Activated naive CD8-positive, alpha-beta T cell (primary cell): ENCODE results near the gene MATN4.

Experiments
- H3K27ac Mint-ChIP-seq: one replicate; pipeline ENCODE4 v1.8.0; 2021; ENCODE audit warnings: mixed read lengths
- H3K27me3 Mint-ChIP-seq: one replicate; pipeline ENCODE4 v1.8.0; 2021; ENCODE audit warnings: mixed read lengths
- H3K36me3 Mint-ChIP-seq: one replicate; pipeline ENCODE4 v1.8.0; 2021; ENCODE audit warnings: mixed read lengths
- H3K4me1 Mint-ChIP-seq: one replicate; pipeline ENCODE4 v1.8.0; 2021; ENCODE audit warnings: low read depth, mixed read lengths
- H3K4me3 Mint-ChIP-seq: one replicate; pipeline ENCODE4 v1.8.0; 2021; ENCODE audit warnings: mild to moderate bottlenecking, mixed read lengths
- H3K9me3 Mint-ChIP-seq: one replicate; pipeline ENCODE4 v1.8.0; 2021; ENCODE audit warnings: low read depth, mixed read lengths

The MATN4 gene

GRCh38 chr20:45311589-45312211, 3.6 kb upstream of the MATN4 start:
- Mint-ChIP-seq H3K4me1 (peaks cover 12% of the 10 kb centered on the region), H3K27me3 (peaks cover 37% of the 10 kb centered on the region), H3K4me3 (no peak overlapping the region), H3K9me3 (no peaks in the 10 kb centered on the region), H3K27ac (no peak overlapping the region), H3K36me3 (no peaks in the 10 kb centered on the region)

DNA sequence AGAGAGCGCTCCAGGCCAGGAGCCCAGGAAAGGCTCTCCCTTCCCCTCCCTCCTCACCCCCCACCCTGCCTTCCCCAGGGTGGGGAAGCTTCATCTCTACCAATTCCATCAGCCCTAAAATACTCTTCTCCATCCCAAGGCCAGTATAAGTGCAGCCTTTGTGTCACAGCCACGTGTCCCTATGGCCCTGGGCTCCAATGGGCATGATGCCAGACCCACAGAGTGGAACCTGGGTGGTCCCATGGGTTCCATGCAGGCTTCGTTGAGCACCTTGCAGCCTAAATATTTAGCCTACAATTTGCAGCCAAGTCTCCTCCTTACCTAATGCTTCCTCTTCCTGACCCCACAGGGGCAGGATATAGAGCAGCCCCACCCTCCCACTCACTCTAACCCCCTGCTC, 976 bp upstream of the MATN4 start:
- Mint-ChIP-seq H3K27me3 (peaks cover 34% of the 10 kb centered on the region), H3K27ac (no peak overlapping the region), H3K36me3 (no peaks in the 10 kb centered on the region), H3K4me3 (no peak overlapping the region), H3K9me3 (no peaks in the 10 kb centered on the region), H3K4me1 (peaks cover 8% of the 10 kb centered on the region)

- H3K36me3 Mint-ChIP-seq: no peaks in the 10 kb centered on the region
Observed at GRCh38 chr20:45307076-45307640, 941 bp downstream of the MATN4 start.

DNA sequence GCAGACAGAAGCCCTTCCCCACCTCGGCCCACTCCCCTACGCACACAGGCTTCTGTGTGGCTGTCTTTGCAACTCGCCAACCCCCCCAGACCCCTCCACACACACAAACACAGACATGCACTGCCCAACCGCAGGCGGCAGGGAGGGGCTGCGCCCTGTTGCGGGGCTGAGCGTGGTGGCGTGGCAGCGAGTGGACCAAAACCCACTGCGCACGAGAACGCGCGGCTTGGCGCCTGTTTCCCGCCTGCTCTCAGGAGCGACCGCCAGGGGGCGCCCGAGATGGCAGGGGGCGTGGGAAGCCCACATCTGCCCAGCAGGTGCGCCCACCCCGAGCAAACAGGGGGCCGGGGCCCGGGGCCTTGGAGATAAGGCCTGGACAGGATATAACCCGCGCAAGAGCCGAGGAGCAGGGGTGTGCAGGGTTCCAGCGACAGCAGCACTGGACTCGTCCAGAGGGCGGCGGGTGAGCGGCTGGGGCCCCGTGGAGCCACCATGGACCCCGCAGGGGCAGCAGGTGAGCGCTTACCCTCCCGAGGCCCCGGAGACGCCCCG, 1.6 kb downstream of the MATN4 start, which contains the start of gene RBPJL:
RBPJL (plus strand) TSS at position 410 of the 552 bp plus-strand sequence; CDS start at position 493, 83 bp downstream.
- Mint-ChIP-seq H3K9me3 (no peaks in the 10 kb centered on the region), H3K4me3 (no peak within 1 kb of the TSS), H3K36me3 (no peaks in the 10 kb centered on the region), H3K4me1 (peaks cover 10% of the 10 kb centered on the region), H3K27ac (no peak within 1 kb of the TSS), H3K27me3 (peaks cover 29% of the 10 kb centered on the region)

More at GRCh38 chr20:45307076-45307640, 941 bp downstream of the MATN4 start:
- no peak overlapping the region for H3K27ac Mint-ChIP-seq
- H3K27me3 Mint-ChIP-seq: peaks cover 31% of the 10 kb centered on the region
- H3K4me1 Mint-ChIP-seq: peaks cover 8% of the 10 kb centered on the region
- H3K4me3 Mint-ChIP-seq: no peak overlapping the region
- no peaks in the 10 kb centered on the region for H3K9me3 Mint-ChIP-seq

DNA sequence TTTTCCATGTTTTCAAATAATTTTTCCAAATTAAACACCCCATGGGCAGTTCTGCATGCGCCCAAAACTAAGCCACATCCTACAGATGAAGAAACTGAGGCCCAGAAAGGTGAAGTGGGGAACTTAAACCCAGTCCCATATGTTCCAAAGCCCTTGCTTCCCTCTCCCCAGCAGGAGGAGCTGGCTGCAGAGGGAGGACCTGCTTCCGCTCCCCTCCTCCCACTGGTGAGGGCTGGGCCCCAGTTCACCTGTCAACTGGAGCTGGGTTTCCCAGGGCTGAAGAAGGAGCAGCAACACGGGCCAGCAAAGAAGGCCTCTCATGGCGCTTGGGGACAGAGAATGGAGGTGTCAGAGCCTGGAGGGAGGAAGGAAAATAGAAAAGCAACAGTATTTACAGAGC, 2.8 kb downstream of the MATN4 start:
- H3K9me3 Mint-ChIP-seq: no peaks in the 10 kb centered on the region
- no peaks in the 10 kb centered on the region for H3K36me3 Mint-ChIP-seq
- peaks cover 21% of the 10 kb centered on the region for H3K27me3 Mint-ChIP-seq
- no peak overlapping the region for H3K4me3 Mint-ChIP-seq
- H3K27ac Mint-ChIP-seq: no peak overlapping the region
- peaks cover 3% of the 10 kb centered on the region for H3K4me1 Mint-ChIP-seq

DNA sequence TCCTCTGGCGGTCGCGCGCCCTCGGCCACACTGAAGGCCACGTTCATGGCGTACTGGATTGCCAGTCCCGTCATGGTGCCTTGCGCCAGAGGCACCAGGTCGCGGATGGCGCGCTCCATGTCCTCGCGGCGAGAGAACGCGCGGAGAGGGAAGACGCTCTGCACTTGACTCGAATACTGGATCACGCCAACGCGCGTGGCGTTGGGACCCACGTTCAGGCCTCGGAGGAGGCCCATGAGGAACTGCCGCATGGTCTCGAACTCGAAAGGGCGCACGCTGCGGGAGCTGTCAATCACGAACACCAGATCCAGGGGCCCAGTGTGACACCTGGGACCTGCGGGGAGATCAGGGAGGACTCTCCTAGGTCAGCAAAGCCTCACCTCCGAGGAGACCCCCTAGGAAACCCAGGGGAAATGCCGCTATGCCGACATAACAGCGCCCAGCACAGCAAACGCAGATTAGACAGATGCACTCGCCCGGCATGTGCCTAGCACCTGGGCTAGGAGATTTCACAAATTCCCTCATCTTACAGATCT, 3.6 kb downstream of the MATN4 start:
- peaks cover 2% of the 10 kb centered on the region for H3K4me1 Mint-ChIP-seq
- no peak overlapping the region for H3K27ac Mint-ChIP-seq
- H3K4me3 Mint-ChIP-seq: no peak overlapping the region
- H3K36me3 Mint-ChIP-seq: no peaks in the 10 kb centered on the region
- H3K27me3 Mint-ChIP-seq: peaks cover 16% of the 10 kb centered on the region
- H3K9me3 Mint-ChIP-seq: no peaks in the 10 kb centered on the region

DNA sequence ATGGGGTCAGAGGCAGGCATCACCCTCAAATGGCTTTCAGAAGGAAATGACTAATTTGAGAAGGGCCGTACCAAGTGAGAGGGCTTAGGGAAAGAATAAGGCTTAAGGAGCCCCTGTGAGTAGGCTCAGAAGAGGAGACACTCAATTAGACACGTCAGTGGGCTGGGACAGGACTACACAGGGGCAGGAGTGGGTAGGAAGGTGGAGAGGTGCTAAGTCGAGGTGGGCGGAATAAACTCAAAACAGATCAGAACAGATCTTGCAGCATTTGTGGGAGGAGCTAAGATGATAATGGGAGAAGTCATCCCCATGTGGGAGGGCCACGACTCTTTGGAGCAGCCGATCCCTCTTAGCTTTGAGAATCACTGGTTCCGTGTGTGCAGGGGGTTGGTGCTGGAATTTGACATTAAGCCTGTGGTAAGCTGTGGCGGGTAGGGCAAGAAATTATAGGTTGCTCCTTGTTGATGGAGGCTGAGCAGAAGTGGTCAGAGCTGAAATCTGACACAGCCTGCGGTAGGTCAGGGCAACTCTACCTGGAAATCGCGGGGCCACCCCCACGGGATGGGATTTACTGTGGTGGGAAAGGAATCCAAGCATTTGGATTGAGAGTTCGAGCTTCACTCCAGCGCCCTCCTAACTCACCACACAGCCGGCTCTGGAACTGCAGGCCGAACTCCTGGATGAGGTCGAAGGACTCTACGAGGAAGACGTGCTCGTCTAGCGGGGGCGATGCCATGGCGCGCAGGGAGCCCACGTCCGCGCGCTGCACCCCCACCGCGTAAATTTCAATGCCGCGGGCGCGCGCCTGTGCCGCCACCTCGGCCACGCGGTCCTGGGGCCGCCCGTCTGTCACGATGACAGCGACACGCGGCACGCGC, 4.3 kb downstream of the MATN4 start:
- Mint-ChIP-seq H3K27ac (no peak overlapping the region), H3K36me3 (no peaks in the 10 kb centered on the region), H3K27me3 (peaks cover 15% of the 10 kb centered on the region), H3K4me1 (peaks cover 2% of the 10 kb centered on the region), H3K9me3 (no peaks in the 10 kb centered on the region), H3K4me3 (no peak overlapping the region)

- Mint-ChIP-seq H3K27me3 (peaks cover 12% of the 10 kb centered on the region), H3K4me1 (peaks cover 2% of the 10 kb centered on the region), H3K9me3 (no peaks in the 10 kb centered on the region), H3K27ac (no peak overlapping the region), H3K36me3 (no peaks in the 10 kb centered on the region), H3K4me3 (no peak overlapping the region)
Observed at GRCh38 chr20:45301824-45302271, 6.3 kb downstream of the MATN4 start.

DNA sequence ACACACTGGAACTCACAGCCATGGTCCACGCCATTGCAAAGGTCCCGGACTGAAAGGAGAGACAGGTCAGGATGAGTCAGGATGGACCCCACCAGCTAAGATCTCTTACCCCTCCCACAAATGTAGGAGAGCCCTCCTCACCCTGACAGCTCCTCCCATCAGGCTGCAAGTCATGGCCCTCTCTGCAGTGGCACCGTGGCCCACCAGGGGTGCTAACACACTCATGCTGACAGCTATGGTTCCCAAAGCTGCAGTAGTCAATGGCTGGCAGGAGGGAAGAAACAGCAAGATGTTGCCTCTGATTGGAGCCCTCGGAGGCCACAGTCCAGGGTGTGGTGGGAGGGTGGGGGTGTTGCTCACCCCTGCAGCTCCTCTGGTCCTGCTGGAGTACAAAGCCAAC, 7.1 kb downstream of the MATN4 start:
- no peak overlapping the region for H3K4me3 Mint-ChIP-seq
- H3K27me3 Mint-ChIP-seq: peaks cover 16% of the 10 kb centered on the region
- no peaks in the 10 kb centered on the region for H3K36me3 Mint-ChIP-seq
- H3K27ac Mint-ChIP-seq: no peak overlapping the region
- no peaks in the 10 kb centered on the region for H3K9me3 Mint-ChIP-seq
- peaks cover 2% of the 10 kb centered on the region for H3K4me1 Mint-ChIP-seq

DNA sequence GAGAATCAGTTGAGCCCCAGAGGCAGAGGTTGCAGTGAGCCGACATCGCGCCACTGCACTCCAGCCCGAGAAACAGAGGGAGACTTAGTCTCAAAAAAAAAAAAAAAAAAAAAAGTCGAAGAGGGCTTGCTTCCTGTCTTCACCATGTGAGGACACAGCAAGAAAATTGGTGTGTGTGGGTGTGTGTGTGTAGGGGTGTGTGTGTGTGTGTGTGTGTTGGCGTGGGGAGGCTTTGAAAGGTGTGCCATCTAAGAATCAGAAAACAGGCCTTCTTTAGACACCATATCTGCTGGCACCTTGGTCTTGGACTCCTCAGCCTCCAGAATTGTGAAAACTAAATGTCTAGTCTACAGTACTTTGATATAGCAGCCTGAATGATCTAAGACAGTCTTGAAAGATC, 8.3 kb downstream of the MATN4 start:
- Mint-ChIP-seq H3K4me3 (no peak overlapping the region), H3K27ac (no peak overlapping the region), H3K9me3 (no peaks in the 10 kb centered on the region), H3K27me3 (peaks cover 13% of the 10 kb centered on the region), H3K4me1 (peaks cover 2% of the 10 kb centered on the region), H3K36me3 (no peaks in the 10 kb centered on the region)

DNA sequence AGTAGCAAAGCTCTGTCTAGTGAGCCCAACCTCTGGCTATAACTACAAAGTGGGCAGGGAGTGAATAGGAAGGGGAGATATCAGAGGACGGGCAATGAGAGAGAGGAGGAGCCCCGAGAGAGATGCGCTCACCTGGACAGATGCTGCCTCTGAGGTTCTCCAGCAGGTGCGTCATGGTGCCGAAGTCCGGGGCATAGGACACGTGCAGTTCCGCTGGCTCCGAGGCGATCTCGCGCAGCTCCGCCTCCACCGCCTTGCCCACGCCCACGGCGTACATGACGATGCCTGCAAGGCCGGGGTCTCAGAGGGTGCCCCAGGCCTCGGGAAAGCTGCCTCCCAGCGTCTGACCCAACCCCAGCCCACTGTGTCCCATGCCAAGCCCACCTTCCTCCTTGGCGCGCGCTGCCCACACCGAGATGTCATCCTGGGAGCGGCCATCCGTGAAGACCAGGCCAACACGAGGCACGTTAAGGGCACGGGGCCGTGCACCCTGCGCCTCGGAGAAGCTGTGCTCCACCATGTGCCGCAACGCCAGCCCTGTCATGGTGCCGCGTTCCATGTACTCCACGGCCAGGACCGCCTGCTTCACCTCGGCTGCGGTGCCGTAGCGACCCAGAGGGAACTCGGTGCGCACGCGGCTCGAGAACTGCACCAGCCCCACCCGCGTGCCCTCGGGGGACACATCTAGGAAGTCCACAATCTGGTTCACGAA, 10.2 kb downstream of the MATN4 start:
- no peak overlapping the region for H3K4me3 Mint-ChIP-seq
- H3K9me3 Mint-ChIP-seq: no peaks in the 10 kb centered on the region
- H3K4me1 Mint-ChIP-seq: peaks cover 7% of the 10 kb centered on the region
- no peak overlapping the region for H3K27ac Mint-ChIP-seq
- no peaks in the 10 kb centered on the region for H3K36me3 Mint-ChIP-seq
- peaks cover 11% of the 10 kb centered on the region for H3K27me3 Mint-ChIP-seq

DNA sequence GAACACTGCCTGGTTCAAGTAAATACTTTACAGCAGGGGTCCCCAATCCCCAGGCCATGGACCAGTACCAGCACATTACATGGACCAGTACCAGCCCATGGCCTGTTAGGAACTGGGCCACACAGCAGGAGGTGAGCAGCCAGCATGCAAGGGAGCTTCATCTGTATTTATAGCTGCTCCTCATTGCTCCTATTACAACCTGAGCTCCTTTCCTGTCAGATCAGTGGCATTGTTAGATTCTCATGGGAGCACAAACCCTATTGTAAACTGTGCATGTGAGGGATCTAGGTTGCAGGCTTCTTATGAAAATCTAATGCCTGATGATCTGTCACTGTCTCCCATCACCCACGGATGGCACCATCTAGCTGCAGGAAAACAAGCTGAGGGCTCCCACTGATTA, 13.4 kb downstream of the MATN4 start:
- Mint-ChIP-seq H3K4me1 (peaks cover 5% of the 10 kb centered on the region), H3K27me3 (peaks cover 14% of the 10 kb centered on the region), H3K36me3 (no peaks in the 10 kb centered on the region), H3K9me3 (no peaks in the 10 kb centered on the region), H3K4me3 (no peak overlapping the region), H3K27ac (no peak overlapping the region)

GRCh38 chr20:45294003-45294368, 14.1 kb downstream of the MATN4 start:
- no peak overlapping the region for H3K27ac Mint-ChIP-seq
- peak overlapping the region; percentile 80 for H3K4me3 Mint-ChIP-seq
- peaks cover 14% of the 10 kb centered on the region for H3K27me3 Mint-ChIP-seq
- peaks cover 5% of the 10 kb centered on the region for H3K4me1 Mint-ChIP-seq
- H3K36me3 Mint-ChIP-seq: no peaks in the 10 kb centered on the region
- H3K9me3 Mint-ChIP-seq: no peaks in the 10 kb centered on the region
